GM12878 (cell line): ENCODE measurements around the gene TNFAIP1. TPM values are rescaled to one million over a fixed set of nuclear protein-coding genes. Genes with fewer than 3 reads are reported as not detected.

Source experiments
- ATAC-seq: fragments of 200-7000 bp; cut with Tn5 transposase; 3 replicates; pipeline ENCODE4 v1.9.1; 2020; ENCODE audit warnings: mild to moderate bottlenecking, moderate library complexity
- BruUV-seq: library from RNA; stranded (reverse); fragments of 400-500 nt; replicated peaks from 2 replicates; lab custom pipeline; 2021; lab: Mats Ljungman, UMichigan
- CTCF ChIA-PET: fragments of 300-600 bp; sonication (Branson Sonifier 250); formaldehyde crosslinking; extraction: SDS; loops from one replicate; lab custom pipeline; 2021; ENCODE audit warnings: inconsistent platforms; lab: Yijun Ruan, JAX
- POLR2A ChIA-PET: fragments of 350-600 bp; formaldehyde crosslinking; extraction: SDS; loops from one replicate; lab custom pipeline; 2021; ENCODE audit warnings: inconsistent platforms; lab: Charles Lee
- RAD21 ChIA-PET: fragments of 300-600 bp; sonication (Branson Sonifier 250); formaldehyde crosslinking; loops from one replicate; lab custom pipeline; 2023; ENCODE audit warnings: antibody characterized with exemption; ENCODE audit not compliant: unreplicated experiment; lab: Charles Lee
- SMC1A ChIA-PET: fragments of 300-600 bp; sonication (Branson Sonifier 250); formaldehyde crosslinking; loops from one replicate; lab custom pipeline; 2023; ENCODE audit not compliant: unreplicated experiment, uncharacterized antibody; lab: Charles Lee
- DNase-seq: peaks from one replicate; pipeline ENCODE4 v3.0.0-alpha.2; 2011; ENCODE audit warnings: low read depth, low spot score
- FAIRE-seq: peaks from 3 replicates; lab custom pipeline; 2011; peaks lifted over from hg19 to GRCh38; lab: Jason Lieb, UNC
- H2AFZ ChIP-seq: 2 replicates; pipeline ENCODE4 v1.6.0; 2011; ENCODE audit warnings: low read depth, low read length, control low read depth; ENCODE audit not compliant: control insufficient read depth
- H3K27ac ChIP-seq: 2 replicates; pipeline ENCODE4 v1.5.1; 2011; ENCODE audit warnings: control low read depth; ENCODE audit not compliant: control insufficient read depth, insufficient read depth
- H3K27me3 ChIP-seq, 2 experiments: replicated peaks in 1 of 2; 2 replicates each; pipeline versions ENCODE4 v1.6.0 to v1.6.1; 2011; ENCODE audit warnings: low read length in 1 of 2; ENCODE audit not compliant: control insufficient read depth in 2 of 2, insufficient read depth in 2 of 2
- H3K36me3 ChIP-seq, 2 experiments: 2 replicates each; pipeline ENCODE4 v1.5.1; 2011; ENCODE audit warnings: low read length in 1 of 2; ENCODE audit not compliant: control insufficient read depth in 2 of 2, insufficient read depth in 2 of 2
- H3K4me1 ChIP-seq: 2 replicates; pipeline ENCODE4 v1.6.1; 2011; ENCODE audit warnings: mild to moderate bottlenecking, low read length, moderate library complexity, mixed read lengths; ENCODE audit not compliant: control insufficient read depth, insufficient read depth
- H3K4me2 ChIP-seq: 2 replicates; pipeline ENCODE4 v1.6.0; 2011; ENCODE audit warnings: control low read depth; ENCODE audit not compliant: control insufficient read depth, insufficient read depth
- H3K4me3 ChIP-seq: fragments of 200-600 bp; sonication (generic); 2 replicates; pipeline ENCODE4 v1.5.1; 2016
- H3K79me2 ChIP-seq: 2 replicates; pipeline ENCODE4 v1.6.0; 2011; ENCODE audit warnings: low read length; ENCODE audit not compliant: control insufficient read depth, insufficient read depth
- H3K9ac ChIP-seq: 2 replicates; pipeline ENCODE4 v1.8.0; 2011; ENCODE audit warnings: low read length, control low read depth, mixed read lengths; ENCODE audit not compliant: control insufficient read depth, insufficient read depth
- H3K9me3 ChIP-seq: replicated peaks from 3 replicates; pipeline ENCODE4 v1.5.1; 2011; ENCODE audit warnings: mild to moderate bottlenecking, low read length; ENCODE audit not compliant: control insufficient read depth, insufficient read depth
- H4K20me1 ChIP-seq: 2 replicates; pipeline ENCODE4 v1.6.0; 2011; ENCODE audit not compliant: control insufficient read depth, insufficient read depth
- BCL11A ChIP-seq: IDR thresholded peaks from 2 replicates; pipeline ENCODE4 v1.6.1; 2011; ENCODE audit warnings: low read depth, low read length
- CREM ChIP-seq: IDR thresholded peaks from 2 replicates; pipeline ENCODE4 v1.6.1; 2014; ENCODE audit warnings: antibody characterized with exemption, low read depth
- CTCF ChIP-seq, 3 experiments: IDR thresholded peaks in 2 of 3; conservative IDR thresholded peaks in 1 of 3; 2 replicates each; pipeline ENCODE4 v1.5.1; 2011; ENCODE audit warnings: low read depth in 3 of 3, low read length in 3 of 3, mild to moderate bottlenecking in 3 of 3, control low read depth in 2 of 3, moderate library complexity in 2 of 3, inconsistent platforms in 1 of 3, mixed read lengths in 1 of 3; ENCODE audit not compliant: control insufficient read depth in 2 of 3, insufficient read depth in 1 of 3; ENCODE audit errors: extremely low read depth in 1 of 3
- FOXM1 ChIP-seq: IDR thresholded peaks from 2 replicates; pipeline ENCODE4 v1.6.1; 2012; ENCODE audit warnings: low read depth, mild to moderate bottlenecking, inconsistent platforms, low read length, moderate library complexity
- POLR2A ChIP-seq: IDR thresholded peaks from 2 replicates; pipeline ENCODE4 v1.6.1; 2011; ENCODE audit warnings: low read depth, mild to moderate bottlenecking, low read length
- POLR2AphosphoS5 ChIP-seq: IDR thresholded peaks from 2 replicates; pipeline ENCODE4 v1.6.1; 2011; ENCODE audit warnings: mild to moderate bottlenecking, low read length, inconsistent platforms
- RB1 ChIP-seq: fragments of 450-650 bp; formaldehyde crosslinking; IDR thresholded peaks from 2 replicates; pipeline ENCODE4 v1.6.1; 2017; ENCODE audit warnings: mild to moderate bottlenecking, borderline replicate concordance
- SMARCA5 ChIP-seq: fragments of 450-650 bp; IDR thresholded peaks from 2 replicates; pipeline ENCODE4 v1.6.1; 2017; ENCODE audit warnings: mild to moderate bottlenecking
- YY1 ChIP-seq: IDR thresholded peaks from 2 replicates; pipeline ENCODE4 v1.6.1; 2011; ENCODE audit warnings: low read depth, mild to moderate bottlenecking, low read length
- ZNF217 ChIP-seq: fragments of 450-650 bp; IDR thresholded peaks from 2 replicates; pipeline ENCODE4 v1.6.1; 2017; ENCODE audit warnings: antibody characterized with exemption, mild to moderate bottlenecking
- ZZZ3 ChIP-seq: IDR thresholded peaks from 2 replicates; pipeline ENCODE4 v1.6.1; 2011; ENCODE audit warnings: low read depth; ENCODE audit not compliant: control insufficient read depth, insufficient read length
- in situ Hi-C: fragments of 300-500 bp; cut with MboI; formaldehyde crosslinking; loops from 9 replicates; pipeline ENCODE4 v1.14.3; 2018; ENCODE audit warnings: mixed read lengths
- intact Hi-C: fragments of 100-400 bp; cut with micrococcal nuclease; formaldehyde crosslinking; loops from one replicate; pipeline ENCODE4 v1.14.2; 2022; ENCODE audit not compliant: unreplicated experiment
- polyA plus RNA-seq, 11 experiments: library from polyadenylated mRNA; depleted of rRNA in 4 of 11; unstranded in 6 of 11; stranded (reverse) in 5 of 11; fragments of >200 nt; fragmentation: Nextera tagmentation in 4 of 11; fragmentation: Illumina TruSeq in 1 of 11; extraction: Ambion mirVana in 4 of 11; extraction: Trizol in 1 of 11; gene quantifications; 1 replicate in 1 of 11; 2 replicates in 10 of 11; pipeline versions ENCODE4 v1.2.1 to v1.2.3, GENCODE V29; 2011 to 2016; ENCODE audit warnings: inconsistent platforms in 2 of 11, missing spikeins in 2 of 11, low read depth in 1 of 11
- total RNA-seq, 4 experiments: library from RNA; depleted of rRNA in 3 of 4; stranded (reverse); fragments of >200 nt in 3 of 4; fragmentation: Illumina TruSeq in 1 of 4; extraction: Trizol in 1 of 4; gene quantifications; 2 replicates each; pipeline versions ENCODE4 v1.2.1 to v1.2.3, GENCODE V29; 2013 to 2021

Gene TNFAIP1
- total and polyA plus RNA-seq, 10 of the 15 experiments (the other 5 are each of a cell fraction or from before 2014, with no cell fraction given), result 1.8 to 16.9 (median 11.7) TPM

- ATAC-seq (no peak), DNase-seq (no peak), FAIRE-seq (no peak)
- ChIA-PET CTCF (interaction anchor here (1.1 to 3.6 kb wide), 2 partner anchors 30 to 493 kb away, joined by 3 to 14 read pairs; partner anchors contain the start of gene LYRM9), SMC1A (no interaction called here), RAD21 (no interaction called here), POLR2A (no interaction called here)
- Histone ChIP-seq H3K79me2 (peaks cover 2% of the 10 kb centered on the region; the same call in 1 of the 2 replicates), H3K9ac (no peak overlapping the region), H3K27me3 (no peaks in the 10 kb centered on the region; a peak in 2 of 4 replicates), H3K27ac (no peak overlapping the region), H4K20me1 (no peaks in the 10 kb centered on the region), H3K4me1 (no peaks in the 10 kb centered on the region), H3K9me3 (no peaks in the 10 kb centered on the region), H2AFZ (no peak overlapping the region), H3K4me2 (no peak overlapping the region), H3K36me3 (peaks cover 0 to 9% of the 10 kb centered on the region in 2 experiments; a peak in 2 of 4 replicates), H3K4me3 (no peak overlapping the region)
- TF ChIP-seq YY1 (no peak), SMARCA5 (no peak), POLR2A (no peak), RB1 (no peak), CTCF (IDR thresholded peaks at IDR 0.05 in 2 of 3, conservative IDR thresholded peaks at IDR 0.05 in 1 of 3; ENCODE audit: control insufficient read depth in 2 of 3, extremely low read depth in 1 of 3, insufficient read depth in 1 of 3, low read depth in 3 of 3, low read length in 3 of 3) (no peak), POLR2AphosphoS5 (no peak), FOXM1 (no peak), BCL11A (no peak), CREM (no peak), ZNF217 (no peak), ZZZ3 (no peak)
- no TSS peak for BruUV-seq
- intact Hi-C loops (no loop called here), in situ Hi-C loops (no loop called here)
Measured at GRCh38 chr17:28386391-28386790, 50.8 kb downstream of the TNFAIP1 start.
